Measurements from ENCODE around the gene C16orf89. TPM values are rescaled to one million over a fixed set of nuclear protein-coding genes. Genes with fewer than 3 reads are reported as not detected.

The C16orf89 gene
- total RNA-seq, 2 experiments from 2014 or later, result not detected

GRCh38 chr16:4994719-4995434 is 70.9 kb downstream of the C16orf89 start:
- no peak for DNase-seq
- POLR2A ChIA-PET, result no interaction called here
- no peaks in the 10 kb centered on the region for H3K27me3 Mint-ChIP-seq
- H3K4me1 Mint-ChIP-seq, result no peaks in the 10 kb centered on the region
- no peaks in the 10 kb centered on the region for H3K36me3 Mint-ChIP-seq (ENCODE audit: low read depth)
- CTCF ChIA-PET, result no interaction called here
- no peak overlapping the region for H3K27ac Mint-ChIP-seq
- no peaks in the 10 kb centered on the region for H3K9me3 Mint-ChIP-seq
- H3K4me3 Mint-ChIP-seq, result no peak overlapping the region

Other genes with a start within 250 kb of the C16orf89 start
- gene GLYR1, start 218.7 kb downstream of the C16orf89 start, total RNA-seq, result 10 to 100 TPM; 80.4 to 85.4 TPM
- 10 to 100 TPM; 39.2 to 39.6 TPM for gene UBN1, start 218.5 kb downstream of the C16orf89 start, total RNA-seq
- gene PPL, start 128.8 kb downstream of the C16orf89 start, total RNA-seq, result under 1 TPM in 1 of 2 experiments, not detected in 1; 0.08 TPM
- under 1 TPM in 1 of 2 experiments, not detected in 1; 0.03 TPM for gene SEC14L5, start 107.6 kb downstream of the C16orf89 start, total RNA-seq
- gene NAGPA, start 32.0 kb downstream of the C16orf89 start, total RNA-seq, result 10 to 100 TPM; 12.5 to 12.8 TPM
- 10 to 100 TPM; 18.7 to 19.3 TPM for gene ALG1, start 5.9 kb upstream of the C16orf89 start, total RNA-seq
- gene EEF2KMT, start 31.8 kb upstream of the C16orf89 start, total RNA-seq, result 1 to 10 TPM; 7.7 to 8.4 TPM

Measured in activated CD4-positive, alpha-beta memory T cell treated with anti-CD3 and anti-CD28 coated beads, Interleukin-2, amount 10 ng/mL, durations not matched to agents 7 days and 5 days (primary cell).